Lower leg skin (tissue), 3 donors: ENCODE results near the gene GRIK2.

ENCODE experiments used
- CTCF ChIP-seq, 3 donors: fragments of 450-650 bp; IDR thresholded peaks; one replicate each; pipeline ENCODE4 v1.5.1; 2016; ENCODE audit warnings: antibody characterized with exemption in 3 of 3, mild to moderate bottlenecking in 3 of 3, moderate library complexity in 2 of 3
- POLR2A ChIP-seq, 2 donors: fragments of 450-650 bp; IDR thresholded peaks; one replicate each; pipeline ENCODE4 v1.6.1; 2016 to 2017; ENCODE audit warnings: antibody characterized with exemption in 2 of 2, mild to moderate bottlenecking in 1 of 2, moderate library complexity in 1 of 2

- TF ChIP-seq CTCF (IDR thresholded peaks at IDR 0.05) (no peak), POLR2A (IDR thresholded peaks at IDR 0.05) (no peak)
Observed at GRCh38 chr6:101662111-101662897, 268.8 kb downstream of the GRIK2 start.
